Renal pelvis (tissue), 4 donors: ENCODE data around the gene SPTBN2. TPM values are rescaled to one million over a fixed set of nuclear protein-coding genes. Genes with fewer than 3 reads are reported as not detected.
A peak's percentile ranks its signal among the peaks of the same experiment; 100 is the strongest.
"Not testable (repeated sequence)": the region's sequence is repeated elsewhere in the genome, so short reads cannot be mapped to it uniquely, and the experiment has no call there.

ENCODE experiments used
- DNase-seq: peaks from one replicate; pipeline ENCODE4 v3.0.0-alpha.2; 2013
- polyA plus RNA-seq, 3 donors: library from polyadenylated mRNA; unstranded; fragments of 120-200 nt; gene quantifications; one replicate each; pipeline ENCODE4 v1.2.1, GENCODE V29; 2013; ENCODE audit not compliant: insufficient read length in 3 of 3

The SPTBN2 gene
- polyA plus RNA-seq, 3 donors = 52.7 to 71.6 (median 56.2) TPM

GRCh38 chr11:66725647-66726046, 3.4 kb downstream of the SPTBN2 start:
- DNase-seq = no peak

GRCh38 chr11:66725114-66725513, 3.9 kb downstream of the SPTBN2 start:
- DNase-seq = no peak

DNA sequence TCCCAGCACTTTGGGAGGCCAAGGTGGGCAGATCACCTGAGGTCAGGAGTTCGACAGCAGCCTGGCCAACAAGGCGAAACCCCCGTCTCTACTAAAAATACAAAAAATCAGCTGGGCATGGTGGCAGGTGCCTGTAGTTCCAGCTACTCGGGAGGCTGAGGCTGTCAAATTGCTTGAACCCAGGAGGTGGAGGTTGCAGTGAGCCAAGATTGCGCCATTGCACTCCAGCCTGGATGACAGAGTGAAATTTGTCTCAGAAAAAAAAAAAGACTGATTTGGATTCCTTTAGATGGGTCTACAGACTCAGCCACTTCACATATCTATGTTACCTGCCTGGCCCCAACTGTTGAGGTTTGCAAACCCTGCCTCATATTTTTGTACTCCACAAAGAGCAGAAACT, 4.8 kb downstream of the SPTBN2 start:
- not testable (repeated sequence) for DNase-seq

GRCh38 chr11:66723693-66724092, 5.3 kb downstream of the SPTBN2 start:
- DNase-seq = no peak

- DNase-seq = no peak
Measured at GRCh38 chr11:66722745-66723651, 6.0 kb downstream of the SPTBN2 start.

GRCh38 chr11:66721939-66722338, 7.1 kb downstream of the SPTBN2 start:
- DNase-seq = no peak

- DNase-seq = no peak
Measured at GRCh38 chr11:66720899-66721470, 8.0 kb downstream of the SPTBN2 start.

- peak; percentile 84 for DNase-seq
Measured at GRCh38 chr11:66720223-66720898, 8.7 kb downstream of the SPTBN2 start.

DNA sequence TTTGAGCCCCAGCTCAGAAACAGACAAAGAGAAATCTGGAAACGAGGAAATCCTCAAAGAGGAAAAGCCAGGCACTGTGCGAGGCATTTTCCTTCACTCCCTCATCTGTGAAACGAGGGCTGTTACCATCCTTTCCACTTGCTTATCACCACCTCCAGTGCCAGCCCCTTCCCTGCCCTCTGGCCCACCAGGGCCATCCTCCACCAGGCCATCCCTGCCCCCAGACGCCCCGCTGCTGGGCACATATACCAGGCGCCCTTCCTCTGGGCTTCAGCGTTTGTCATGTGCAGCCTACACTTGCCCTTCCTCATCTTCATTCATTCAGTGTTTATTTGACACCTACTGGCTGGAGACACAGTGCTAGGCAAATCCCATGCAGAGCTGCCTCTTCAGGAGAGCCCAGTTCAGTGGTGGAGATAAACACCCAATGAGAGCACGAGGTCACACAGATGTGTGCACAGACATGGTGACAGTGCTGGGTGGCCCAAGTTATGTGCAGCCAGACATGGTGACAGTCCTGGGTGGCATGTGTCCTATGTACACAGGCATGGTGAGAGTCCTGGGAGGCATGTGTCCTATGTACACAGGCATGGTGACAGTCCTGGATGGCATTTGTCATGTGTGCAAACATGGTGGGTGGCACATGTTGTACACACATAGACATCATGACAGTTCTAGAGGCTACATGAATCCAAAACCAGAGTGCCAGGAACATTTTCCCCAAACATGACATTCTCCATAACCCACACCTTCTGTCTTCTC, 9.7 kb downstream of the SPTBN2 start:
- DNase-seq = no peak

DNA sequence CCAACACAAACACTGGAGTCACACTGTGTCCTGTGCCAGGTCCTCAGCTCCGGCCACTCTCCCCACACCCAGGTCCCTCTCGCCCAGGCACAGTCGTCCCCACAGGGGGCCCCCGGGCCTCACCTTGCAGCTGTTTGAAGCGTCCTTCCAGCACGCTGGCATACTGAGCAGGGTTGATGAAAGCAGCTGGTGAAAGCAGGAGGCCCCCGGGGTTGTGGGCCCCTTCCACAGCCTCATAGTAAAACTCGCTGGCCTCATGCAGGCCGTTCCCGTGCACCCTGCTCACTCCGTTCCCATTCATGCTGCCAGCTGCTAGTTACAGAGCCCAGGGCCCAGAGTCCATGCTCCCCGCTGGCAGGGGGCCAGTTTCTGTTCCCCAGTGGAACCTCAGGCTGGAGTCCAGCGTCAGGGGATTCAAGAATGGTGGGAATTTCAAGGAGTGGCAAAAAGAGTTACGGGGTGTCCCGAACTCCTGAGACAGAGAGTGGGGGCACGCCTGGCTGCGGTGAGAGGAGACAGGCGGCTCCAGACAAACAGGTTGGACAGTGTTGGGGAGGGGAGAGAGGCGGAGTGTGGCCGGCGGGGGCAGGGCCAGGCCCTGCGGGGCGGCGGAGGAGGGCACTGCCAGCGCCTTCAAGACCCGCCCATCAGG, 10.6 kb downstream of the SPTBN2 start:
- peak; percentile 53 for DNase-seq

DNA sequence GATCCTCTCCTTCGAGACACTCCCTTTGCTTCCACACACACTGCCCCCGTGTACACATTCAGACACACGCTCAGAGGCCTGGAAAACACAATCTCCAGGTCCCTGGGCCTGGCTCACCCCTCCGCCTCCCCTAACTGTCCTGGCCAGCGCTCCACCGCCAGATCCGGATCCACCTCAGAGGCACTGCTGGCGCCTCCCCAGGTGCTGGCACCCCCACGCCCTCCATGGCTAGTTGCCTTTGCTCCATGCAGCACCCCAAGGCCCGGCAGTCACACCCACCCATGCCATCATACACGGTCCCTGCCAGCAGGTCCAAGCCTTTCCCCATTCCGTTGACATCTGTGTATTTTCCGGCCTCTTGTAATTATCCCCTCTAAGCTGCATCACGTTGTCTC, 11.1 kb downstream of the SPTBN2 start:
- DNase-seq = no peak

- DNase-seq = no peak
Measured at GRCh38 chr11:66716996-66717395, 12.0 kb downstream of the SPTBN2 start.

DNA sequence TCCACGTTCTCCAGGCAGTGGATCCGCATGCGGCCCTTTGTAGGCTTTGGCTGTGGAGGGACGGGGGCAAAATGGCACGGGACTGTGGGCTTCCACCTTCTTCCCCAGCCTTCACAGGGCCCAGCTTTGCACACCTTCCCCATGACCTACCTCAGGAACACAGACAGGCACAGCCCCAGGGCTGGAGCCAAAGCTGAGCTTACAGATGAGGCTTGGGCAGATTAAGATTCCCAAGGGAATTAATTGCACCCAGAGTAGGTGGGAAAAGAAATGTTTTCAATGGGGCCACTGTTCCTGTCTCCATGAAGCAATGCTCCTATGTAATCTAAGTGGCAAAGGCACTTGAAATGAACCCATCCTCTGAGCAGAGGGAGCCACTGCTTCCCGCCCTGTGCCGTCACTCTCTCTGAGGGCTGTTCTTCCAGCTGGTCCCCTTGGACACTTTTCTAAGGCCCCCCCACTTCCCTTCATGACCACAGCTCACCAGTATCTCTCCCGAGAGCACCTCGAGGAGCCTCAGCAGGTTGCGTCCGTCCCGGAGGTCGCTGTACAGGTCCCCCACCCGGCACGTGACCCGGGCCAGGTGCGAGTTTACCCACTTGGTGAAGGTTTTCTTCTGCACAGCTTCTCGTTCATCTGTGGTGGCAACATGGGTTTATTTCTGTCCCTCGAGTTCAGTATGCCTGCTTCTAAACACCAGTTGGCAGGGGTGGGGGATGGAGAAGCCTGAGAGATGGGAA, 13.5 kb downstream of the SPTBN2 start:
- DNase-seq = no peak

DNA sequence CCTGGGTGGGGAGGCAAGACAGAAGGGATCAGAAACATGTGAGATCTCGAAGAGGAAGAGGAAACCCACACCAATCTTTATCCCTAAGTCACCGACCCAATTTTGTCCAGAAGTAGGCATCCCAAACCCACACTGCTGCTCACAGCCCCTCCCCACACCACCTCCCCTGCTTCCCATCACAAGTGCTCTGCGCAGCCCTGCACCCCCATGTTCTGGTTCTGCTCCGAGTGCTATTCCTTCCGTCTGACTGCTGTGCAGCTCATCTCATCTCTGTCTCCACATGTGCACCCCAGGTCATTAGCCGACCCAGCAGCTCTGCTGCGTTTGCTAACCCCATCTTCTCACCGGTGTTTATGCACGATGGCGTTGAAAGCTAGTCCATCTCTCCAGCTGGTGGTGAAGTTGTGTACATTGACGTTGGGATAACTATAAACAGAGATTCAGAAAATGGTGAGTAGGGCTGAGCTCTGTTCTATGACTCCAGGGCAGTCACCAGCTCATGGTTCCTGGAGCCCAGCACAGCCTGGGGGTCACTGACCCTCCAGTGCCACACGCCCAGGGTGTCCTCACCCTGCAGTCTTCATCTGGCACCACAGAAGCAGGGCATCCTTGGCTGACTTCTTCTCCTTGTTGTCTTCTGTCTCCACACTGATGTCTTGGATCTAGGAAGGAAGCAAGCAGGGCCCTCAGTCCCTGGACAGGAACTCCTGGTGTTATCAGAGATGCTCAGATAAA, 15.1 kb downstream of the SPTBN2 start:
- DNase-seq = no peak

GRCh38 chr11:66710384-66710930, 18.6 kb downstream of the SPTBN2 start:
- DNase-seq = no peak

DNA sequence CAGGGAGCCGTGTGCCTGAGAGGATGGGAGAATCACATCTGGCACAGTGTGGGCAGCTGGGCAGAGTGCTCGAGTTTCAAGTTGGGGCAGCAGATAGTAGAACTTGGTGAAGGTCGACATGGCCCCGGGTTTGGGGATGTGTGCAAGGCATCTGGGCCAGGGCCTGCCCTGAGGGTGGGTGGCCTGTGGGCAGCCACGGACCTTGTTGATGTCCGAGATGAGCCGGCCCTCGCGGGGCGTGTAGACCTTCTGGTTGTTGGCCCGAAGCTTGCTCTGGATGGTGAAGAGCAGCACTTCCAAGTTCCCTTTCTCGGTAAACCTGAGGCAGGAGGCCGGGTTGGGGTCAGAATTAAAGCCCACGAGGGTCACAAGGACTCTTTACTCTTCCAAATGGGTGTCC, 20.3 kb downstream of the SPTBN2 start:
- DNase-seq = no peak

- no peak for DNase-seq
Measured at GRCh38 chr11:66708094-66708493, 20.9 kb downstream of the SPTBN2 start.

GRCh38 chr11:66707486-66707885, 21.5 kb downstream of the SPTBN2 start:
- DNase-seq = no peak

- no peak for DNase-seq
Measured at GRCh38 chr11:66706989-66707388, 22.0 kb downstream of the SPTBN2 start.
